ENCODE results near the gene NCOA6. TPM values are rescaled to one million over a fixed set of nuclear protein-coding genes. Genes with fewer than 3 reads are reported as not detected.

NCOA6 gene
- total RNA-seq, 4 donors from 2014 or later: 15.8 to 25.9 (median 20.3) TPM

DNA sequence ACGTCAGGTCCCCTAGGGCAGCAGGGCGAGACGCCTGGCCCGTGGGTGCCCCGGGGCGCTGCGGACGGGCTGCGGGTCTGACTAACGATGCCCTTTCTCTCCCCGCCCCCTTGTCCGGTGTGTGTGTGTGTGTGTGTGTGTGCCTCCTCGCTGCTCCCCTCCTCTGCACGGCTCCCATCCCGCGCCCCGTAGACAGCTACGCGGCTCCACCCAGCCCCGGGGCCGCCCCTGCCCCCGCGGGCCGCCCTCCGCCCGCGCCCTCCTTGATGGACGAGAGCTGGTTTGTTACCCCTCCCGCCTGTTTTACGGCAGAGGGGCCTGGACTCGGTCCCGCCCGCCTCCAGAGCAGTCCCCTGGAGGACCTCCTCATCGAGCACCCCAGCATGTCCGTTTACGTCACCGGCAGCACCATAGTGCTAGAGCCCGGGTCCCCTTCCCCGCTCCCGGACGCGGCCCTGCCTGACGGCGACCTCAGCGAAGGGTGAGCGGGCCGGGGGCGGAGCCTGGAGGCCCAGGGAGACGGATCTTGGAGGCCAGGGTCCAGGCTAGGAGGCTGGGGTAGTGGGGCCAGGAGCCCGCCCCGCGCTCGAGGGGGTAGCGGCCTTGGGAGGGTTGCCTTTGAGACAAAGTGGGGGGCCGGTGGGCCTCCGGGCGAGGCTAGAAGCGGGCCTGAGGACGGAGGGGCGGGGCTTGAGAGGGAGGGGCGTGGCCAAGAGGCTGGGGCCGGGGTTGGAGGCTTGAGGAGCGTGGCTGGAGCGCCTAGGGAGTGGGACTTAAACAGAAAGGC, 116.2 kb downstream of the NCOA6 start:
- ATAC-seq (ENCODE audit: low FRiP score): peak; percentile 72
- TF ChIP-seq, protein P1, sequence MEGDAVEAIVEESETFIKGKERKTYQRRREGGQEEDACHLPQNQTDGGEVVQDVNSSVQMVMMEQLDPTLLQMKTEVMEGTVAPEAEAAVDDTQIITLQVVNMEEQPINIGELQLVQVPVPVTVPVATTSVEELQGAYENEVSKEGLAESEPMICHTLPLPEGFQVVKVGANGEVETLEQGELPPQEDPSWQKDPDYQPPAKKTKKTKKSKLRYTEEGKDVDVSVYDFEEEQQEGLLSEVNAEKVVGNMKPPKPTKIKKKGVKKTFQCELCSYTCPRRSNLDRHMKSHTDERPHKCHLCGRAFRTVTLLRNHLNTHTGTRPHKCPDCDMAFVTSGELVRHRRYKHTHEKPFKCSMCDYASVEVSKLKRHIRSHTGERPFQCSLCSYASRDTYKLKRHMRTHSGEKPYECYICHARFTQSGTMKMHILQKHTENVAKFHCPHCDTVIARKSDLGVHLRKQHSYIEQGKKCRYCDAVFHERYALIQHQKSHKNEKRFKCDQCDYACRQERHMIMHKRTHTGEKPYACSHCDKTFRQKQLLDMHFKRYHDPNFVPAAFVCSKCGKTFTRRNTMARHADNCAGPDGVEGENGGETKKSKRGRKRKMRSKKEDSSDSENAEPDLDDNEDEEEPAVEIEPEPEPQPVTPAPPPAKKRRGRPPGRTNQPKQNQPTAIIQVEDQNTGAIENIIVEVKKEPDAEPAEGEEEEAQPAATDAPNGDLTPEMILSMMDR (IDR thresholded peaks at IDR 0.05): no peak
- peak; percentile 81 for DNase-seq (ENCODE audit: low spot score)

DNA sequence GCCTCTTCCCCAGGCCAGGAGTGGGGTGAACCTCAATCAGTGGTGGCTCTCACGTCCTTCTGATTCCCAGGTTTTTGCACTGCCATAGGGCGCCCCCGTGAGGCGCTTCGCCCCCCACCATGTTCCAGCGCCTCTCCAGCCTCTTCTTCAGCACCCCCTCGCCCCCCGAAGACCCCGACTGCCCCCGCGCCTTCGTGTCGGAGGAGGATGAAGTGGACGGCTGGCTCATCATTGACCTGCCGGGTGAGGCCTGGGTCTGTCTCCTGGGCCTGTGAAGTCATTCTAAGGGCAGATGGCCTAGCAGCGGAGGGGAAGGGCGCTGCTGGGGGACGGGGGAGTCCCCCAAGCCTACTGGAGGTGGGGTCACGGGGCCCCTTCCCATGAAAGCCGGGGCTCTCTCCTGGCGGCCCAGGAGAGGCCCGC, 116.8 kb downstream of the NCOA6 start:
- DNase-seq (ENCODE audit: low spot score): no peak
- TF ChIP-seq, protein P1 (IDR thresholded peaks at IDR 0.05): no peak
- ATAC-seq (ENCODE audit: low FRiP score): peak; percentile 1

DNA sequence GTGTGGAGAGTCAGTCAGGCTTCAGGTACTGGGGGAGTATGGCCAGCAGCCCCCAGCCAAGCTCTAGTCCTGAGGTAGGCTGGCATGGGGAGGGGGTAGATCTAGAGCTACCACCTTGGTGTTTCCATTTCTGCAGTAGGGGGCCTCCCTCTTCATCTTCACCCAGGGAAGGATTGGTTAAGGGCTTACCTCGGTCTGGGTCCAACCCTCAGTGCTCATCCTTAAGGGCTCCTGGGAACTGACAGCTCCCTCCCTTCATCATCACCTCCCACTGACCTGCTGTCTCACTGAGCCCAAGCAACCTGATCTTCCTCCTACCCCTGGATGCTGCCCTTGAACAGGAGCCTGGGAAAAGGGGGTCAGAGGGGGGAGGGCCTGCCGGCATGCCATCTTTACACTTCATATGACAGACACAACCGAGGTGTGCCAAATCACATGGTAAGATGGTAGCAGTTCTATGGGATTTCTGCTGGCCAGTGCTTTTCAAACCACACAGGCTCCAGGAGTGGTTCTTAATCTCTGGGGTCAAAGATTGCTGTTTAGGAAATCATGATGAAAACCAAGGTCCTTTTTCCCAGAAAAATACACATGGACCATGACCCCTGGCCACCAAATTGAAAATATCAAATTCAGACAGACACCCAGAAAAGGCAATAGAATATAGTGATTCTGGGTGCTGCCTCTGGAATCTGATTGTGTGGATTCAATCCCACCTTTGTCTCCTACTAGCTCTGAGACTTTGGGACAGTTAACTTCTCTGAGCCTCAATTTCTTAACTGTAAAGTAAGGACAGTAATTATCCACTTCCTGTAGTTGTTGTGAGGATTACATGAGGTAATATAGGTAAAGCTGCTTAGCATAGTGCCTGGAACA, 118.3 kb downstream of the NCOA6 start:
- no peak for ATAC-seq (ENCODE audit: low FRiP score)

DNA sequence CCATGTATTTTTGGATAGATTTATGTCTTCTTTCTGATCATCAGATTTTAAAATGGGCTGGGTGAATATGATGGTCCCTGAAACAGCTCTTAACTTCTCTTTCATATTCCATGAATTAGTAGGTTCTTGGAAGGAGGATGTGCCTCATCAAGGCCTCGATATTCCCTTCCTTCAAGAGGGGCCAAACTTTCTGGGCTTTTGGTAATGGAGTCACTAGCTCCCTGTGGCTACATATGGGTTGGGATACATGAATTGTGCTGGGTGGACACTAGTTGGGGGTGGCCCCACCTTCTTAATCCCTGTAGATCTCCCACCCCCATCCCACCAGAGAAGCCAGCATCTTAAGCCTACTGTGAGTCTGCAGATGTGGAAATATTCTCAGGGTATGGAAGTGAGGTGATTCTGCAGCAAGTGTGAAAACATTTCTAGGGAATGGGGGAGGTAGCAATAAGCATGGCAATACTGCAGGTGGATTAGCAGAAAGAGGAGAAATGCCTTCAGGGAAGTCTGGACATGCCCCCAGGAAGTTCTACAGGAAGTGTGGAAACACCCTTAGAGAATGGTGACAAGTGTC, 119.1 kb downstream of the NCOA6 start:
- DNase-seq (ENCODE audit: low spot score): no peak
- TF ChIP-seq, protein P1 (IDR thresholded peaks at IDR 0.05): no peak

More for the DNA sequence above, 118.3 kb downstream of the NCOA6 start:
- no peak for DNase-seq (ENCODE audit: low spot score)
- TF ChIP-seq, protein P1 (IDR thresholded peaks at IDR 0.05): no peak

DNA sequence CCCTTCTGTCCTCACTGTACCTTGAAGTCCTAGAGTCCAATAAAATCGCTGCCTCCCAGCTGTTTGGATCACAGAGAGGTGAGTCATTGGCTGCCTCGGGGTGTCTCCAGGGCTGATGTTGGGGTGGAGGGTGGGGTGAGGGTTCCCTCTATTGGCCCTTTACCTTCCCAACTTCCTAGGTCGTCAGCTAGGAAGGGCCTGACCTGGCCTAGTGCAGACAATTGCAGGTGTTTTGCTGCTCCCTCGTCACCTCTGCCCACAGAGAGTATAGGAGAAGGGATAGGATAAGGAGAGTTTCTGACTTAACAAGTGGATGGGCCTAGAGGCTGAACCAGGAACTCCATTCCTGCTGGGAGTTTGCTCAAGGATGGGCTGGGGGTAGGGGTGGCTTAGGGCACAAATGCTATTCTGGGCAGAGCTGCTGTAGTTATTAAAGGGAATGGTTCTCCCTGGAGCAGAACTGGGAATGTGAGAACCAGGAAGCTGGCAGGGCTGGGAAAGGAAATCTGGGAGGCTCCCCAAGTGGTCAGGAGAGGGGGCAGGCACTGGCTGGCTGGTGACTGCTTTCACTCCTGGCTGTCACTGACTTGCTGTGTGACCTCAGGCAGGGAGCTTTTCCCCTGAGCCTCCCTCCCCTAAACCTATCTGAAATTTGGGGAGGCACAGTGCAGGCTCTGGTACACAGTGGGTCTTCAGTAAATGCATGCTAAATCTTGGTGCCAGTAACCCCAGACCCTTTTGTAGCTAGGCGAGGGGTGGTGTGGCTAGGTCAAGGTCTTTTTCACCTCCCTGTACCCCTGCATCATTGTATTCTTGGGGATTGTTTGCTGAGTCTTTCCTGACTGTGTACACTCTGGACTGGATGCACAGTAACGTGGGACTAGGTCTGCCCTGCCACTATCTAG, 119.8 kb downstream of the NCOA6 start:
- no peak for DNase-seq (ENCODE audit: low spot score)
- TF ChIP-seq, protein P1 (IDR thresholded peaks at IDR 0.05): no peak
- no peak for ATAC-seq (ENCODE audit: low FRiP score)

More for the DNA sequence above, 119.1 kb downstream of the NCOA6 start:
- no peak for ATAC-seq (ENCODE audit: low FRiP score)

DNA sequence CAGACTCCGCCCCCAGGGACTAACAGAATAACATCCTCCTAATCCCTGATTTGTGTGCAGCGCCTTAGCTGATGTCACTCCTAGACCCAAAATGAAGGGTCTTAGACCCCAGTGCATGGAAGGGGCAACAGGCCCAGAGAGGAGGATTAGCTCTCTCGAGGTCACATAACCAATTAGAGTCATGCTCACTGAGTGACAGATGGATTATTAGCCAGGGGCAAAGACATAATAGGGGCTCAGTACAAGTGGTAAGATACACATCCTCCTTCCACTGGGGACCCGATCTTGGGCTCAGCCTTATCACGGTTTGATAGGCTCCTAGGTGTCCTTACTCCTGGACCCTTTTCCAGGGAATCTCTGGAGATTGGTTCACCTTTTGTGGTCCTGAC, 120.4 kb downstream of the NCOA6 start:
- TF ChIP-seq, protein P1 (IDR thresholded peaks at IDR 0.05): no peak
- ATAC-seq (ENCODE audit: low FRiP score): no peak
- no peak for DNase-seq (ENCODE audit: low spot score)

All from omental fat pad (tissue), 4 donors.